HL-60/S4 treated with retinoic acid at 250 ng/mL for 4 days and 3 days (cell line): ENCODE results near the gene JSRP1.

Experiments
- in situ Hi-C: fragments of 300-500 bp; cut with MboI; formaldehyde crosslinking; loops from 2 replicates; pipeline ENCODE4 v1.7.0; 2022; ENCODE audit warnings: low sequenced_read_pairs

The JSRP1 gene, protein sequence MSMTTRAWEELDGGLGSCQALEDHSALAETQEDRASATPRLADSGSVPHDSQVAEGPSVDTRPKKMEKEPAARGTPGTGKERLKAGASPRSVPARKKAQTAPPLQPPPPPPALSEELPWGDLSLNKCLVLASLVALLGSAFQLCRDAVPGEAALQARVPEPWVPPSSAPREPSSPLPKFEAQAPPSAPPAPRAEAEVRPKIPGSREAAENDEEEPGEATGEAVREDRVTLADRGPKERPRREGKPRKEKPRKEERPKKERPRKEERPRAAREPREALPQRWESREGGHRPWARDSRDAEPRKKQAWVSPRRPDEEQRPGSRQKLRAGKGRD

DNA sequence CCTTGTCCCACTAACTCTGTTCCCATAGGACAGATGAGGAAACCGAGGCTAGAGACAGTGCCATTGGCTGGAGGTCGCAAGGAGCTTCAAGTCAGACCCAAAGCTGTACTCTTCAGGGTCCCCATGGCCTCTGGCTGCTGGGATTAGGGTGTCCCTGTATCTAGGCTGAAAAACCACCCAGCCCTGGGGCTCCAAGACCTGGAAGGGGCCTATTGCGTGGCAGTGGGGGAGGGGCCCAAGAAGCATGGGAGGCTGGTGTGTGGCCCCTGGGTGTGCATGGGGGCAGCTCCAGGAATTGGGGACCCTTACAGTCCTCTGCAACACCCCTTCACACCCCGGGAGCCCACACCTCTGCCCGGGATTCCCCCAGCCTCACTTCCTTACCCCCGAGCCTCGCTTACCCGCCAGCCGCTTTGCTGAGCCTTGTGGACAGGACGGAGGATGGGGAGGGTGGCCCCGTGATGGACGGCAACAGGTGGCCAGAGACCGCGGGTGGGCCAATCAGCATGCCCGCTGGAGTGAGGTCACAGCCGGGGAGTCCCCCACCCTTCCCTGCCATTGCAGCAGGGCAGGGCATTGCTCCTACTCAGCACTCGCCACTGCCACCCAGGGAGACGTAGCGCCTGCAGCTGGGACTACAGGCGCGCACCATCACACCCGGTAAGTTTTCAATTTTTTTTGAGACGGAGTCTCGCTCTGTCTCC, at the start of gene JSRP1:
TSS of gene JSRP1 (minus strand) at position 436 of the 704 bp plus-strand sequence. CDS start 1,103 bp downstream, outside the sequence.
- in situ Hi-C loops, result no loop called here

DNA sequence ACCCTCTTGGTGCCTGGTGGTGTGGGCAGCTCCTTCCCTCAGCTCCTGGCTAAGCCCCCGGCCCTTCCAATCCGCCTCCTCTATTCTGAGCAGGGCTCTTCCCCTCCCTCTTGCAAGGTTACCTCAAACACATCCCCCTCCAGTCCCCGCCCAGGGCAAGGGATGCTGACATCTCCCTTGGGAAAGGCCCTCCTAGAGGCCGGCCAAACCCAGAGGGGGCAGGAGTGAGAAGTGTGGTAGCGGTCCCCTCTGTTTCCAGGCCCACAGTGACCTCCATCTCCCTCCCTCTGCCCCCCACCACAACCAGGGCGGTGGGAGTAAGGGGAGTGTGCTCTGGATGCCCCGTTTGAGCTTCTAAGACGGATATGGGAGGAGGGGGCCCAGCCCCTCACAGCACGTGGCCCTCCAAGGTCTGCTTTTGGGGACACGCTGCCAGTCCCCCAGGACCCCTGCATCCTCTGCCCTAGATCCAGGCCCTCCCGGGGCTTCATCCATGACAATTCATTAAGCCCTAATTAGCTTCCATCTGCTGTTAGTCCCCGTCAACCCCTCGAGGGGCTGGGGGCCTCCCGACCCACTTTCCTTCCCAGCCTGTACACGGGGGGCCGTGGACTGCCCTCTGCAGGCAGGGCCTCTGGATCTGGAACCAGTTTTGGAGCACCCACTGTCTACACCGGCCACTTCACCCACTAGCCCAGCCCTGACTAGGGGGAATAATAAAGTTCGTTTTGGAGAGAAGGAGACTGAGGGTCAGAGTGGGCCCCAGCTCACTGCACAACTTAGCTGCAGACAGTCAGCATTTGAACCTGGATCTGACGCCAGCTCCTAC, 49.4 kb upstream of the JSRP1 start:
- in situ Hi-C loops, result no loop called here

DNA sequence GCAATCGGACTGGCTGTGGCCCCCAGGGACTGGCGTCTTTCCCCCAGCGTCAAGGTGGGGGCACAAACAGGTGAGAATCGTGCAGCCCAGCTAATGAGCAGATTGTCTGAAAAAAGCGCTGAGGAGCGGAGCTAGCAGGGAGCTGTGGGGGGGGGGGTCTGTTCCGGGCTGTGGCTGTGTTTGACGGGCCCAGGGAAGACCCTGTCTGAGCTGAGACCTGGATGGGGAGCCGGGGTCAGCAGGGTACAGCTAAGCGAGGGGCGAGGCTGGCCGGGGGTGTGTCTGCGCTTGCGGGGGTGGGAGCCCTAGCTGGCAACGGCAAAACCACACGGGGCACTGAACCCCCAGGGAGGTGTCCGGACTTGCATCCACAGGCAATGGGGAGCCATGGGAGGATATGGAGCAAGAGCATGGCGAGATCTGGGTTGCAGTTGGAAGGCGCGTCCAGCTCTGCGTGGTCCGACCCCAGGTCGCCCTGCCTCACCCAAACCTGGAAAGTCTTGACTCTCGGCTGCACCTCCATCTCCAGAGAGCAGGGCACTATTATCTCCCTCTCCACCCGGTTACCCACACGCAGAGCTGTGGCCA, 47.1 kb upstream of the JSRP1 start:
- in situ Hi-C loops, result no loop called here

DNA sequence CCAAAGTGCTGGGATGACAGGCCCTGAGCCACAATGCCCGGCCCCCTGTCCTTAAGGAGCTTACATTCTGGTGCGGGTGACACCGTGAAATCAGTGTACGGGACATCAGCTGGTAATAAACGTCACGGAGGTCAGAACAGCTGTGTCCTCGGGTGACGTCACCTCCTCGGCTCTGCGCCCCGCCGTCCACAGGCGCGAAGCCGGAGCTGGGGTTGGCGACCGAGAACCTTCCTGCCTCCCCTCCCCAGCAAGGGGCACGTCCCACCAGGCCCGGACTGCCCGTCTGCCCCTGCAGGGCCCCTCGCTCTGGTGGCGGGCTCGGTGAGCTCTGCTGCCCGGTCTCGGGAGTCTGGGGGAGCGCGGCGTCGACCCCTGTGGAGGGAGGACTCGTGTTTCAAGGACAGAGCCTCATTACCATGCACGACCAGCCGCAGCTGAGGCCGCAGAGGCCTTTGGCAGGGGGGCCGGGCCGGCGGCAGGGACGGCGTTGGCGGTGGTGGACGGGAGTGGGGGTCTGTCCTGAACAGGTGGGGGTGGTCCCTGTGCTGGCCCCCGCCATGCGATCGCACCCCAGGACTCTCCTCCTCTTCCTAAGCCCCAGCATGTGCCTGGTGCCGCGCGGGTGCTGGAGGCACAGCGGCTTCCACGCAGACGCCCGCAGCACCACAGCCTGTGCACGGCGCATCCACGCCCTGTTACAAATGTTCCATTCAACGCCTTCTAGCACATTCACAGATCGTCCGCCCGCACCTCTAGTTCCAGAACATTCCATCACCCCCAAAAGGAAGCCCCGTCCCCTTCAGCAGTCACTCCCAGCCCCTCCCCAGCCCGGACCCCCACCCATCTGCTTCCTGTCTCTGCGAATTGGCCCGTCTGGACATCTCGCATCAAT, 46.3 kb upstream of the JSRP1 start:
- in situ Hi-C loops, result no loop called here

DNA sequence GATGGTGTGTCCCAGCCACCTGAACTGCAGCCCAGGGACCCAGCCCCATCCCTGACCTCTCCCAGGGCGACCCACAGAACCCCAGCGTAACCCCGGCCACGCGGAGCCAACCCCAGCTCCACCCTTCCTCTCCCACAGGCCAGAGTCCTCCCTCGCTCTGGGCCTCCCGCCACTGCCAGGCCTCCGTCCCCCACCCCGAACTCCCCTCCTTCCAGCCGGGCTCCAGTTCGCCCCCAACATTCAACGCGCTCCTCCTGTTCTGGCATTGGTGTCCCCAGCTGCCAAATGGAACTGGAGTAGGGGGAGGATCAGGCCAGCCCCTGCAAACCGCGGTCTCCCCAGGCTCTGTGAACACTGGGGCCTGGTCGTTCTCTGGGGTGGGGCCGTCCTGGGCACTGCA, 44.3 kb upstream of the JSRP1 start:
- in situ Hi-C loops, result no loop called here

DNA sequence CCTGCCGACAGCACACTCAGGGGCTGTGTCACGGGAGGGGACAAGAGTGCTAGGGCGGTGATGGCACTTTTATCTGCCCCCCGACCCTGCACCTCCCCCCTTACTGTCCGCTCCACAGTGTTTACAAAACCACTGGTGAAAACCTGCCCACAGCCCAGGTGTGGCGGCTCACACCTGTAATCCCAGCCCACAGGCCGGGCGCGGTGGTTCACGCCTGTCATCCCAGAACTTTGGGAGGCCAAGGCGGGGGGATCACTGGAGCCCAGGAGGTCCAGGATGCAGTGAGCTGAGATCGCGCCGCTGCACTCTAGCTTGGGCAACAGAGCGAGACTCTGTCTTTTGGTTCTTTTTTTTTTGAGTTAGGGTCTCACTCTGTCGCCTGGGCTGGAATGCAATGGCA, 39.9 kb upstream of the JSRP1 start:
- in situ Hi-C loops, result no loop called here

DNA sequence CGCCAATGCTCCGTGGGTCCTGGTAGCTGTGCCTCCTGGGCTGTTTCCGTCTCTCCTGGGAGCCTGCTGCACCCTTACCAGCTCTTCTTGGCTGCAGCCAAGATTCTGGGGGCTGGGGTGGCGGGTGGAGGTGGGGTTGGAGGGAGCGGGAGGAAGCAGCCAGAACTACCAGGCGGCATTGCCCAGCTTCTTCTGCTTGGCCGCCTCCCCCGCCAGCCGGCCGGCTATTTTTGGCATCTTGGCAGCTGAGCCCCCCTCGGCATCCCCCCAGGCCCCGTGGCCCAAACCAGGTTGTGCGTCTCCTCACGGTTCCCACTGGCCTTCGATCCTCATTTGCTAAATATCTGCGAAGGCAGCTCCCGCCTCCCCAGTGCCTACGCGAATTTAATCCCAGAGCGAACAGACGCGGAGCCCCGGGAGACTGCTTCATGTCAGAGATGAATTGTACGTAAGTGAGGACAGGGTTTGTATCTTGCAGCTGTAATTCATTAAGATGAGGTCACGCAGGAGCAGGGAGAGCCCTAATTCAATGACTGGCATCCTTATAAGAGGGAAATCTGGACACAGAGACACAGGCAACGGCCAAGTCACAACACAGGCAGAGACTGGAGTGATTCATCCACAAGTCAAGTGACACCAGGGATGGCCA, 38.6 kb upstream of the JSRP1 start:
- in situ Hi-C loops, result no loop called here

DNA sequence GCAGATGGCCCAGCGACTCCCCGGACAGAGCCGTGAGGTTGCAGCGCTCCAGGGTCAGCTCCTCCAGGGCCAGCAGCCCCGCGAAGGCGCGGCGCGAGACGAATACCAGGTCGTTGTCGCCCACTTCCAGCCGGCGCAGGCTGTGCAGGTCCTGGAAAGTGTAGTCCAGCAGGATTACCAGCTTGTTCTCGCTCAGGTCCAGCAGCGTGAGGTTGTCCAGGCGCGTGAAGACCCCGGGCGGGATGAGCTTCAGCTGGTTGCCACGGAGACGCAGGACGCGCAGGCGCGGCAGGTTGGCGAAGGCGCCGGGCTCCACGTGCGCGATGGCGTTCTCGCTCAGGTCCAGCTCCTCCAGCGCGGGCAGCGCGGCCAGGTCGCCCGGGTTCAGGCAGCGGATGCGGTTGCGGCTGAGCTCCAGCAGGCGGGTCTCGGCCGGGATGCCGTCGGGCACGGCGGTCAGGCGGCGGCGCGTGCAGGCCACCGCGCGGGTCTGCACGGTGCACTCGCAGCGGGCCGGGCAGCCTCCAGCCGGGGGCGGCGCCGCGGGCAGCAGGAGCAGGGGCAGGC, 35.1 kb upstream of the JSRP1 start:
- in situ Hi-C loops, result no loop called here

DNA sequence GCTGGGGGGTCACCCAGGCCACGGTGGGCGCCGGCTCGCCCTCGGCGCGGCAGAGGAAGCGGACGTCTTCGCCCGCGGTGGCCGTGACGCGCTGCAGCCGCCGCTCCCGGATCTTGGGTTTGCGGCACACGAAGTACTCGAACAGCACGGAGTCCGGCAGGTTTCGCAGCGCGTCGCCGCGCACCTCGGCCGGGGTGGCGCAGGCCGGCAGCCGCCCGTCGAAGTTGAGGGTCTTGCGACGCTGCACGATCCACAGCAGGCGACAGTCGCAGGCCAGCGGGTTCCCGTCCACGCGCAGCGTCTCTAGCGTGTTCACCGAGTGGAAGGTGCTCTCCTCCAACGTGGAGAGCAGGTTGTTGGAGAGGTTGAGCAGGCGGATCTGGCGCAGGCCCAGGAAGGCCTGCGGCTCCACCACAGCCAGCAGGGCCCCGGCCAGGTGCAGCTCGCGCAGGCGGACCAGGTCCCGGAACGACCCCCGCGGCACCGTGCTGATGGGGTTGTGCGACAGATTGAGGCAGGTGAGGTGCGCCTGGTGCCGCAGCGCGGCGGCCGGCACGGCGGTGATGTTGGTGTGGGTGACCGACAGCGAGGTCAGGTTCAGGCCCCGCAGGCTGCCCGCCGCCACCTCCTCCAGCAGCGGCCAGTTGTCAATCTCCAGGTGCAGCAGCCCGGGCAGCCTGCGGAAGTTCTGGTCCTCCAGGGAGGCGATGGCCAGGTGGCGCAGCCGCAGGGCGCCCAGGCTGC, 34.4 kb upstream of the JSRP1 start:
- in situ Hi-C loops, result no loop called here

DNA sequence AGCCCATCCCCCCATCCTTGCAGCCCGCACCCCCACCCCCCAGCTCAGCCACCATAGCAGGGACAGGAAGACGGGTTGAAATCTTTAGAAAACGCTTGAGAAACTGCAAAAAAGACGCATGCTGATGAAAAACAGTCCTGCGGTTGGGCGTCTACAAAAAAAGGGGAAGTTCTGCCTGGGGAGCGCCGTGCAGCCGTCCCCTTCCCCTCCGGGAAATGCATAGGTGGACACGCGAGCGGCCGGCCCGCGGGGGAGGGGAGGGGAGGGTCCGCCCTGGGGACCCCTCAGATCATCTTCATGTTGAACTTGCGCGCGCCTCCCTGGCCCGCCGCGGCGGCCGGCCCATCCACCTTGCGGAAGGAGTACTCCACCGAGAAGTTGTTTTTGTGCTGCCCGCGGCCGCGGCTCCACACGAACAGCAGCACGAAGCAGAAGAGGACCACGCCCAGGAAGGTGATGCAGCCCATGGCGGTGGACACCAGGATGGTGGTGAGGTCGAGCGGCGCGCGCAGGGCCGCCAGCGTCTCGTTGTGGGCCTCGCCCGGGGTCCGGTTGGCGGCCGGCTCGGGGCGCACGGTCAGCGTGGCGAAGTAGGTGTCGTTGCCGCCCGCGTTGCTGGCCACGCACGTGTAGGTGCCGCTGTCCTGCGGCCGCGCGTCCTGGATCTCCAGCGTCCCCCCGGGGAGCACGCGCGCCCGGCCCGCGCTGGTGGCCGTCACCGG, 33.7 kb upstream of the JSRP1 start:
- in situ Hi-C loops, result no loop called here

DNA sequence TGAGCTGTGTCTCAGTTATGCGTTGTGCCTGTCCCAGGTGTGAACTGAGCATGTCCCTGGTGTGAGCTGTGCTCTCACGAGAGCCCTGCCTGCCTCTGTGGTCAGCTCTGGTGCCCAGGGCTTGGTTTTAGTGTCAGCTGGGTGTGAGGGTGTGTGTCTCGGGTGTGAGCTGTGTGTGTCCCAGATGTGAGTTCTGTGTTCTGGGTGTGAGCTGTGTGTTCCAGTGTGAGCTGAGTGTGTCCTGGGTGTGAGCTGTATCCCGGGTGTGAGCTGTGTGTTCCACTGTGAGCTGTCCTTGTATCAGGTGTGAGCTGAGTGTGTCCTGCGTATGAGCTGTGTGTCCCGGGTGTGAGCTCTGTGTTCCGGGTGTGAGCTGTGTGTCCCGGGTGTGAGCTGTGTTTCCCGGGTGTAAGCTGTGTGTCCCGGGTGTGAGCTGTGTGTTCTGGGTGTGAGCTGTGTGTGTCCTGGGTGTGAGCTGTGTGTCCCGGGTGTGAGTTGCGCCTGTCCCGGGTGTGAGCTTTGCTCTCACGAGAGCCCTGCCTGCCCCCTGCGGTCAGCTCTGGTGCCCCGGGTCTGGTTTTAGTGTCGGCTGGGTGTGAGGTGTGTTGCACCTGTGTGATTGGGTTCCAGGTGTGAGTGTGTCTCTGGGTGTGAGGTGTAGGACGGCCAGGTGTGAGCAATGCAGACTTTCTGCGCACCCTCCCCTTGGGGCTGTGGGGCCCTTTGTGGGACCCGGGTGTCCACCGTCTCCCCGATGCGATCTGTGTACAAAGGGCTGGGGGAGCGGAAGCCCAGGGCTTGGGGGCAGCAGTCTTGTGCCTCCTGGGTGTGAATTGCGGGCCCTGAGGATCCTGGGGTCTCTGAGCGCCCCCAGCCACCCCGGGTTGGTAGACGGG, 32.8 kb upstream of the JSRP1 start:
- in situ Hi-C loops, result no loop called here

DNA sequence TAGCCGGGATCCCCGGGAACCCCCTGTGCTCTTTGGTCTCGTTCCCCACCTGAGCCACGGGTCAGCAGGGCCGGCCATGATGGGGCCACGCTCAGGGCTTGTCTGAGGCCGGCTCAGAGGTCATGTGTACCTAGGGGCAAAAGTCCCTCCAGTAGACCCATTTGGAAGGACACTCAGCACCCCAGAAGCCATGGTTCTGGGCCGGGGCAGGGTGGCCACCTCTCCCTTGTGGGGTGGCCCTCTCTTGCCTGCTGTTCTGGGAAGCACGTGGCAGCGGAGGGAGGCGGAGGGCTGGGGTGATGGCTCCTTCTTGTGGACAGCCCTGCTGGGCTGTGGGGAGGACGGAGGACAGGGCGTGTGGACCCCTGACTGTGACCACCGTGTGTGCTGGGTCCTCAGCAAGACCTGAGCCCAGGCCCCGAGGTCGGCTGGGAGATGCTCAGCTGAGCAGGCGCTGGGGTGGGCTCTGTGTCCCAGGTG, 32.2 kb upstream of the JSRP1 start:
- in situ Hi-C loops, result no loop called here

DNA sequence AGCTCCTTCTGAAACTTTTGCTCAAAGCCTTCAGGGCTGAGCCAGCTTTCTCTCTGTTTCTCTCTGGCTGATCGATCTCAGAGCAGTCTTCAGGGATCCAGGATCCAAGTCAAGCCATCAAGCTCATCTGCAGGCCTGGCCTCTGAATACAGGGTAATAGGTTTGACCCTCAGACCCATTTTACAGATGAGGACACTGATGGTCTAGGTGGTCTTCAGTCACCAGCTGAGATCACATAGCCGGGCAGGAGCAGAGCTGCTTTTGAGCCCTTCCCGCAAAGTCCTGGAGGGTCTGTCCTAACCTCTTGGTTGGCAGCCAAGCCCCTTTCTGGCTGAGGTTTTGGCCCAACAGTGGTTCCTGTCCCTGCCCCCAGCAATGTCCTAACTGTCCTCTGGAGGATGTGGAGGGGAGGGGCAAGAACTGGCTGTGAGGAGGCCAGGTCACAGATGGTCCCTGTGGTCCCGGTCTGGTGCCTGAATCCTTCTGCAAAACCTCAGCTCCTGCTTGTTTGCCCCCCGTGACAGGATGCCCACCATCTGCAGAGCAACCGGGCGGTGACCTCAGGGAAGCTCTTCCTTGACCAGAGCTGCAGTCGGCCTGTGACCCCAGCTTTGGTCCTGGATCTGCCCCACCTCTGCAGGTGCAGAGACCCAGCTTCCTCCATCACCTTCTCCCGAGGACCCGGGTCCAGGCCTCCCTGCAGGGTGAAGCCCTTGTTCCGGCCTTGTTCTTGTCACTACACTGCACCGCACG, 31.5 kb upstream of the JSRP1 start:
- in situ Hi-C loops, result no loop called here

DNA sequence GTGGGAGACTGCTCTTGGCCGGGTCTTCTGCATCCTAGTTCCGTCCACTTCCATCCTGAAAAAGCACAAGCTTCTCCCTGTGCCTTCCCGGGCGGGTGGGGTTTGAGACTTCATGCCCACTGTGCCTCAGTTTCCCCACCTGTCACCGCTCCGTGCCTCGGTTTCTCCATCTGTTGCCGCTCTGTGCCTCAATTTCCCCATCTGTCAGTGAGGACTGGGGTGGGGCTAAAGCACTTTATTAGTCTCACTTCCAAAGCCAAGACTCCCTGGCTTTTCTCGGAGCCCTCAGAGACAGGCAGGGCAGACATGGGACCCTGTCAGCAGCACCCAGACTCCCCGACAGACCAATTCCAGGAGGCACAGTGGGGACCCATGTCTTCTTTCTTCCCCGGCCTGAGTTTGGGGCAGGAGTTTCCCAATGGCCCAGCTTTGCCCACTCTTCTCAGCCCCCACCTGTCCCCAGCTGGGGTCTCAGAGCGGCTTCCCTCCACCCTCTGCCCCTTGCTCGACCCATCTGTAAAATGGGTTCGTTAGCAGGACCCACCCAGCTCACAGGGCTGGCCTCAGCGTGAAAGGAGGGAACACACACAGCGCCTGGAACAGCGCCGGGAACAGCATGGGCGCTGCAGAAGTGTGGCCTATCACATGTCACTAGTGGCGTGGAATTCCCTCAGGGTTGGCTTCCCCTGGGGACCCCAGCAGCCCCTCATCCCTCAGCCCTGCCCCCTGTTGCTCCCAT, 30.4 kb upstream of the JSRP1 start:
- in situ Hi-C loops, result no loop called here

DNA sequence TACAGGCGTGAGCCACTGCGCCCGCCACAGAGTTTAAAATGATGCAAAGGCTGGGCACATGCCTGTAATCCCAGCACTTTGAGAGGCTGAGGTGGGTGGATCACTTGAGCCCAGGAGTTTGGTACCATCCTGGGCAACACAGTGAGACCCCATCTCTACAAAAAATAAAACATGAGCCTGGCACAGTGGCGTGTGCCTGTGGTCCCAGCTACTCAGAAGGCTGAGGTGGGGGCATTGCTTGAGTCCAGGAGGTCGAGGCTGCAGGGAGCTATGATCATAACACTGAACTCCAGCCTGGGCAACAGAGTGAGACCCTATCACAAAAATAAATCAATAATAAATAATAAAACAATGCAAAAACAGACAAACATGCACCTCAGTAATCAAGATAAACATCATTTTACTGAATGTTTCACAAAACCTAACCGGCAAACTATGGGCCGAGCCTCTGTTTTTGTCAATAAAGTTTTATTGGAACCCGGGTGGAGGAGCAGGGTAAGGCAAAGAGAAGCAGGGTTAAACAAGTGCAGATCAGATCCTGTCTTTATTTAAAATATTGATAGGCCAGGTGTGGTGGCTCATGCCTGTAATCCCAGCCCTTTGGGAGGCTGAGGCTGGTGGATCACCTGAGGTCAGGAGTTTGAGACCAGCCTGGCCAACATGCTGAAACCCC, 27.8 kb upstream of the JSRP1 start:
- in situ Hi-C loops, result no loop called here
